Thyroid gland (tissue), 4 donors: ENCODE measurements around the gene PDLIM1.

ENCODE experiments used
- CTCF ChIP-seq, 6 experiments: fragments of 200-600 bp in 3 of 6; fragments of 450-650 bp in 3 of 6; sonication (generic) in 3 of 6; IDR thresholded peaks; one replicate each; pipeline ENCODE4 v1.5.1; 2016 to 2019; ENCODE audit warnings: antibody characterized with exemption in 6 of 6, mild to moderate bottlenecking in 2 of 6, inconsistent platforms in 1 of 6, moderate library complexity in 1 of 6
- POLR2A ChIP-seq, 2 donors: fragments of 450-650 bp; IDR thresholded peaks; one replicate each; pipeline ENCODE4 v1.6.1; 2017; ENCODE audit warnings: antibody characterized with exemption in 2 of 2, mild to moderate bottlenecking in 2 of 2, moderate library complexity in 1 of 2

- no peak for TF ChIP-seq CTCF (IDR thresholded peaks at IDR 0.05)
- no peak for TF ChIP-seq POLR2A (IDR thresholded peaks at IDR 0.05)
Observed at GRCh38 chr10:95211606-95212279, 79.1 kb downstream of the PDLIM1 start.
